IMR-90 (cell line): ENCODE measurements around the gene CCNB2. TPM values are rescaled to one million over a fixed set of nuclear protein-coding genes. Genes with fewer than 3 reads are reported as not detected.
A peak's percentile ranks its signal among the peaks of the same experiment; 100 is the strongest.

ENCODE experiments used
- ATAC-seq: fragments of 200-7000 bp; cut with Tn5 transposase; 2 replicates; pipeline ENCODE4 v1.9.1; 2020; ENCODE audit warnings: low read depth, mild to moderate bottlenecking, moderate library complexity
- BruUV-seq: library from RNA; stranded (reverse); fragments of 400-500 nt; replicated peaks from 2 replicates; lab custom pipeline; 2021; lab: Mats Ljungman, UMichigan
- CTCF ChIA-PET: fragments of 300-600 bp; formaldehyde crosslinking; extraction: SDS; loops from one replicate; lab custom pipeline; 2021; ENCODE audit warnings: antibody characterized with exemption; lab: Yijun Ruan, JAX
- POLR2A ChIA-PET: fragments of 300-600 bp; sonication (Branson Sonifier 250); formaldehyde crosslinking; loops from one replicate; lab custom pipeline; 2022; ENCODE audit warnings: antibody characterized with exemption; ENCODE audit not compliant: unreplicated experiment; lab: Charles Lee
- DNase-seq: peaks from one replicate; pipeline ENCODE4 v3.0.0; 2013
- H2AFZ ChIP-seq: replicated peaks from 2 replicates; pipeline ENCODE3; 2013; ENCODE audit warnings: low read length, mild to moderate bottlenecking; ENCODE audit not compliant: poor library complexity
- H2AK5ac ChIP-seq: 2 replicates; pipeline ENCODE4 v1.6.1; 2013; ENCODE audit warnings: low read depth, low read length, inconsistent platforms
- H2AK9ac ChIP-seq: replicated peaks from 2 replicates; pipeline ENCODE3; 2013; ENCODE audit warnings: mild to moderate bottlenecking, low read depth, low read length, moderate library complexity; ENCODE audit not compliant: poor library complexity
- H2BK120ac ChIP-seq: 2 replicates; pipeline ENCODE4 v1.6.1; 2013; ENCODE audit warnings: low read depth, low read length, inconsistent platforms
- H2BK15ac ChIP-seq: 3 replicates; pipeline ENCODE4 v1.6.1; 2013; ENCODE audit warnings: low read depth, low read length, inconsistent platforms
- H2BK20ac ChIP-seq: 2 replicates; pipeline ENCODE4 v1.6.1; 2013; ENCODE audit warnings: low read depth, mild to moderate bottlenecking, inconsistent platforms, low read length, moderate library complexity
- H2BK5ac ChIP-seq: 2 replicates; pipeline ENCODE4 v1.6.1; 2013; ENCODE audit warnings: mild to moderate bottlenecking, low read depth, low read length, inconsistent platforms; ENCODE audit not compliant: poor library complexity, severe bottlenecking
- H3K14ac ChIP-seq: replicated peaks from 2 replicates; pipeline ENCODE4 v1.6.1; 2013; ENCODE audit warnings: low read depth, low read length, inconsistent platforms
- H3K18ac ChIP-seq: 2 replicates; pipeline ENCODE4 v1.6.1; 2013; ENCODE audit warnings: low read depth, low read length, control low read depth
- H3K23ac ChIP-seq: 2 replicates; pipeline ENCODE4 v1.6.1; 2013; ENCODE audit warnings: low read depth, low read length, inconsistent platforms
- H3K27ac ChIP-seq: 2 replicates; pipeline ENCODE4 v1.5.1; 2013; ENCODE audit warnings: mild to moderate bottlenecking, control low read depth, low read length; ENCODE audit not compliant: insufficient read depth
- H3K27me3 ChIP-seq: 2 replicates; pipeline ENCODE4 v1.6.1; 2013; ENCODE audit warnings: low read length; ENCODE audit not compliant: control insufficient read depth, insufficient read depth
- H3K36me3 ChIP-seq: 2 replicates; pipeline ENCODE4 v1.6.1; 2013; ENCODE audit warnings: low read length, mixed read lengths; ENCODE audit not compliant: control insufficient read depth, insufficient read depth
- H3K4ac ChIP-seq: 2 replicates; pipeline ENCODE4 v1.6.1; 2013; ENCODE audit warnings: low read depth, low read length, inconsistent platforms
- H3K4me1 ChIP-seq: 2 replicates; pipeline ENCODE4 v1.6.1; 2013; ENCODE audit warnings: low read length, mixed read lengths; ENCODE audit not compliant: control insufficient read depth, insufficient read depth
- H3K4me2 ChIP-seq: 2 replicates; pipeline ENCODE4 v1.6.1; 2013; ENCODE audit warnings: low read depth, mild to moderate bottlenecking, control low read depth, low read length, moderate library complexity
- H3K4me3 ChIP-seq: 2 replicates; pipeline ENCODE4 v1.5.1; 2013; ENCODE audit warnings: low read depth, mild to moderate bottlenecking, control low read depth, low read length, moderate library complexity; ENCODE audit not compliant: insufficient read depth
- H3K56ac ChIP-seq: 2 replicates; pipeline ENCODE4 v1.6.1; 2013; ENCODE audit warnings: low read length, inconsistent platforms; ENCODE audit not compliant: insufficient read depth; ENCODE audit errors: extremely low read depth
- H3K79me1 ChIP-seq, 2 experiments: 2 replicates each; pipeline ENCODE4 v1.6.1; 2013; ENCODE audit warnings: low read length in 2 of 2, inconsistent platforms in 1 of 2, low read depth in 1 of 2
- H3K9ac ChIP-seq: 2 replicates; pipeline ENCODE4 v1.6.1; 2013; ENCODE audit warnings: low read depth, low read length, control low read depth
- H3K9me1 ChIP-seq: 2 replicates; pipeline ENCODE4 v1.6.1; 2013; ENCODE audit warnings: low read length, inconsistent platforms; ENCODE audit not compliant: insufficient read depth
- H3K9me3 ChIP-seq: 2 replicates; pipeline ENCODE4 v1.6.1; 2013; ENCODE audit warnings: low read length; ENCODE audit not compliant: control insufficient read depth, insufficient read depth
- H4K20me1 ChIP-seq: 2 replicates; pipeline ENCODE4 v1.6.1; 2013; ENCODE audit warnings: low read length, inconsistent platforms; ENCODE audit not compliant: insufficient read depth
- H4K5ac ChIP-seq: 2 replicates; pipeline ENCODE4 v1.6.1; 2013; ENCODE audit warnings: mild to moderate bottlenecking, low read depth, low read length, control low read depth
- H4K8ac ChIP-seq, 2 experiments: 2 replicates each; pipeline ENCODE4 v1.6.1; 2013; ENCODE audit warnings: low read depth in 2 of 2, low read length in 2 of 2, control low read depth in 1 of 2, inconsistent platforms in 1 of 2
- H4K91ac ChIP-seq: 2 replicates; pipeline ENCODE4 v1.6.1; 2013; ENCODE audit warnings: low read depth, low read length, inconsistent platforms; ENCODE audit not compliant: insufficient read depth
- CHD1 ChIP-seq: IDR thresholded peaks from 2 replicates; pipeline ENCODE4 v1.6.1; 2012; ENCODE audit warnings: low read depth, low read length, improper control_type of control experiment
- FOS ChIP-seq: fragments of 150-350 bp; IDR thresholded peaks from 2 replicates; pipeline ENCODE4 v1.6.1; 2016; ENCODE audit warnings: low read depth, low read length
- MAFK ChIP-seq: IDR thresholded peaks from 2 replicates; pipeline ENCODE4 v1.6.1; 2012; ENCODE audit warnings: low read depth, low read length, improper control_type of control experiment
- MAZ ChIP-seq: IDR thresholded peaks from 2 replicates; pipeline ENCODE4 v1.6.1; 2012; ENCODE audit warnings: low read depth, mild to moderate bottlenecking, low read length, improper control_type of control experiment, moderate library complexity, borderline replicate concordance
- MXI1 ChIP-seq: IDR thresholded peaks from 2 replicates; pipeline ENCODE4 v1.6.1; 2012; ENCODE audit warnings: low read depth, mild to moderate bottlenecking, low read length, moderate library complexity, borderline replicate concordance
- RAD21 ChIP-seq: IDR thresholded peaks from 2 replicates; pipeline ENCODE4 v1.6.1; 2012; ENCODE audit warnings: low read length, improper control_type of control experiment
- RCOR1 ChIP-seq: IDR thresholded peaks from 2 replicates; pipeline ENCODE4 v1.6.1; 2012; ENCODE audit warnings: mild to moderate bottlenecking, low read length, improper control_type of control experiment; ENCODE audit not compliant: insufficient replicate concordance
- SMC3 ChIP-seq: fragments of 150-350 bp; IDR thresholded peaks from 2 replicates; pipeline ENCODE4 v1.6.1; 2016; ENCODE audit warnings: low read depth, mild to moderate bottlenecking, antibody characterized with exemption, low read length, moderate library complexity
- WGBS, 2 experiments: methylation state at CpG; one replicate each; pipeline versions ENCODE4 v1.1.5 to v1.1.7; 2013; ENCODE audit warnings: missing lambda C conversion rate in 2 of 2; ENCODE audit not compliant: insufficient read length in 1 of 2; ENCODE audit errors: extremely low coverage in 2 of 2; 5-methylcytosine and 5-hydroxymethylcytosine counted together
- dilution Hi-C: fragments of 300-500 bp; cut with HindIII; formaldehyde crosslinking; loops from one replicate; pipeline ENCODE4 v1.14.3; 2018; ENCODE audit warnings: low sequenced_read_pairs; ENCODE audit not compliant: unreplicated experiment
- in situ Hi-C: fragments of 300-500 bp; cut with MboI; formaldehyde crosslinking; loops from 3 replicates; pipeline ENCODE4 v1.14.3; 2019; ENCODE audit warnings: low sequenced_read_pairs, inconsistent platforms, mixed read lengths
- intact Hi-C: fragments of 100-400 bp; cut with micrococcal nuclease; formaldehyde crosslinking; loops from 2 replicates; pipeline ENCODE4 v1.10.0; 2022
- polyA plus RNA-seq, 3 experiments: library from polyadenylated mRNA; depleted of rRNA; stranded (reverse); fragments of >200 nt; gene quantifications; 2 replicates each; pipeline ENCODE4 v1.2.3, GENCODE V29; 2012; ENCODE audit warnings: low replicate concordance in 1 of 3
- total RNA-seq: library from RNA; depleted of rRNA; stranded (reverse); fragments of >200 nt; gene quantifications from 2 replicates; pipeline ENCODE4 v1.2.3, GENCODE V29; 2012
- TF ChIP-seq, protein P1 (sequence below): conservative IDR thresholded peaks from 2 replicates; pipeline ENCODE4 v1.5.1; 2012; ENCODE audit warnings: mild to moderate bottlenecking, low read depth, low read length, improper control_type of control experiment

CCNB2 gene
- total and polyA plus RNA-seq, 2 of the 4 experiments (the other 2 are of a cell fraction): 52.5 to 54.6 TPM

DNA sequence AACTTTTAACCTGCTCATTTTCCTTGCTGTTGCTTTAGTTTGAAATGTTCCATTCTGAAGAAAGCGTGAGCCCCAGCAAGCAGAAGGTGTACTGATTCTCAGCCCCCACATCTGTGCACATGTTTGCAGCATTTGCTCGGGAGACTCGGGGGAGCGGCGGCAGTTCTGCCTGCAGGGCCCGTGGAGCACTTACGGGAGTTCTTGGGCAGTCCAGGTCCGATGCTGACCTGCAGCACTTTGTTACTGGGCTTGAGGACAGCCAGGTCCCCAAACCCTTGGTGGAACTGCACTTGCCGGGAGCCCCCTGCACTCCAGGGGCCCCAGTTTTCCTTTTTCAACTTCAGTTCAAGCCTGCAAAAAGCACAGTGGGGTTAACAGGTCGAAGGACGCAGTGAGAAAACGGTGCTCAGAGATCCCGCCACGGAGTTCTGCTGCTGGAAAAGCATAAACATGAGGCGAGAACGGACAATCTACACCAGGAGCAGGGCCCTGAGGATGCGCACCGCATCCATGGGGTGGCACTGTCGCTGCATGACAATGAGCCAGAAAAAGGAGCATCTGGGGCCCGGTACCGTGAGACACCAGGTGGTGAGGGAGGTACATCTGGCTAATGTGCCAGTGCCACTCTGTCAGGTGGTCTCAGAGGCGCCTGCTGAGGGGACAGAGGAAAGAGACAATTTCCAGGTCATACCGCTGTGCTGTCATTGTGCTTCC lies 56.1 kb downstream of the CCNB2 start:
- in situ Hi-C loops: no loop called here

More for the DNA sequence above, 56.1 kb downstream of the CCNB2 start:
- Histone ChIP-seq H3K23ac (no peak overlapping the region), H2BK5ac (no peak overlapping the region), H2BK20ac (no peak overlapping the region), H2AK9ac (peak overlapping the region; percentile 47), H2AFZ (peak overlapping the region; percentile 1), H3K9ac (no peak overlapping the region), H3K4me1 (peaks cover 5% of the 10 kb centered on the region), H2AK5ac (no peak overlapping the region), H3K14ac (no peak overlapping the region), H3K27me3 (no peaks in the 10 kb centered on the region), H3K79me1 (peaks cover 0 to 6% of the 10 kb centered on the region in 2 experiments; a peak in 1 of 4 replicates), H3K9me3 (no peaks in the 10 kb centered on the region), H3K27ac (no peak overlapping the region), H4K20me1 (no peaks in the 10 kb centered on the region), H3K36me3 (peaks cover 24% of the 10 kb centered on the region), H3K4me2 (no peak overlapping the region), H3K4ac (no peak overlapping the region), H3K9me1 (no peaks in the 10 kb centered on the region), H2BK15ac (no peak overlapping the region), H3K56ac (no peak overlapping the region), H3K18ac (no peak overlapping the region), H2BK120ac (no peak overlapping the region; the same call in 1 of the 2 replicates), H3K4me3 (no peak overlapping the region), H4K8ac (no peak overlapping the region), H4K5ac (no peak overlapping the region), H4K91ac (no peak overlapping the region)
- POLR2A ChIA-PET: no interaction called here
- 71% methylated on average over 19 of the region's 23 CpGs; no CpG with 5 or more reads in 1 of the 2 experiments for WGBS, 2 experiments
- dilution Hi-C loops: no loop called here
- intact Hi-C loops: loop anchor here (1.0 kb wide), 1 partner anchor 332 kb away; no protein-coding TSS in a partner anchor
- TF ChIP-seq FOS (no peak), MAZ (no peak), SMC3 (peak; percentile 56), RCOR1 (no peak), MXI1 (no peak), MAFK (no peak), CHD1 (no peak), RAD21 (peak; percentile 70)
- TF ChIP-seq, protein P1, sequence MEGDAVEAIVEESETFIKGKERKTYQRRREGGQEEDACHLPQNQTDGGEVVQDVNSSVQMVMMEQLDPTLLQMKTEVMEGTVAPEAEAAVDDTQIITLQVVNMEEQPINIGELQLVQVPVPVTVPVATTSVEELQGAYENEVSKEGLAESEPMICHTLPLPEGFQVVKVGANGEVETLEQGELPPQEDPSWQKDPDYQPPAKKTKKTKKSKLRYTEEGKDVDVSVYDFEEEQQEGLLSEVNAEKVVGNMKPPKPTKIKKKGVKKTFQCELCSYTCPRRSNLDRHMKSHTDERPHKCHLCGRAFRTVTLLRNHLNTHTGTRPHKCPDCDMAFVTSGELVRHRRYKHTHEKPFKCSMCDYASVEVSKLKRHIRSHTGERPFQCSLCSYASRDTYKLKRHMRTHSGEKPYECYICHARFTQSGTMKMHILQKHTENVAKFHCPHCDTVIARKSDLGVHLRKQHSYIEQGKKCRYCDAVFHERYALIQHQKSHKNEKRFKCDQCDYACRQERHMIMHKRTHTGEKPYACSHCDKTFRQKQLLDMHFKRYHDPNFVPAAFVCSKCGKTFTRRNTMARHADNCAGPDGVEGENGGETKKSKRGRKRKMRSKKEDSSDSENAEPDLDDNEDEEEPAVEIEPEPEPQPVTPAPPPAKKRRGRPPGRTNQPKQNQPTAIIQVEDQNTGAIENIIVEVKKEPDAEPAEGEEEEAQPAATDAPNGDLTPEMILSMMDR: peak; percentile 53
- DNase-seq (peak; percentile 20), ATAC-seq (peak; percentile 56)
- no TSS peak for BruUV-seq
- CTCF ChIA-PET: interaction anchor here (0.7 to 1.1 kb wide), 2 partner anchors 14 to 369 kb away, joined by 3 read pairs; no protein-coding TSS in a partner anchor
